HG02571 (cell line): ENCODE results near the gene MAGEL2.
"Not testable (repeated sequence)": the region's sequence is repeated elsewhere in the genome, so short reads cannot be mapped to it uniquely, and the experiment has no call there.

Source experiments
- ATAC-seq: cut with Tn5 transposase; IDR thresholded peaks from one replicate; pipeline ENCODE4 v1.9.1; 2021; ENCODE audit warnings: mild to moderate bottlenecking, moderate library complexity; ENCODE audit not compliant: unreplicated experiment

Gene MAGEL2

DNA sequence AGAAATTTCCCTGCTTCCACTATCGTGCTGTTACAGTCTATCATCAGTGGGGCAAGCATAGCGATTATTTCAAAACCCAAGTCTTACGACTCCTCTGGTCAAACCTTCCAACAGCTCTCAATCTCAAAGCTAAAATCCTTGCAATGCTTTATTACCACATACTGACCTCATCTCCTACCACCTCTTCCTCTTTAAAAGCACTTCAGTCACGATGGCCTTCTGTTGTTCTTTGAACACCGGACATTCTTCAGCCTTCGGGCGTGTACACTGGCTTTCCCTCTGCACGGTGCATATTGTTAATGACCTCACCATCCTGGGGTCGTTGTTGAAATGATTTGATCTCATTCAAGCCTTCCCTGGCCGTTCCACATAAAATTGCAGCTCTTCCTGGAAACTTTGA lies 31.1 kb downstream of the MAGEL2 start:
- ATAC-seq = no peak

GRCh38 chr15:23606226-23606625 lies 41.4 kb downstream of the MAGEL2 start:
- ATAC-seq = no peak

DNA sequence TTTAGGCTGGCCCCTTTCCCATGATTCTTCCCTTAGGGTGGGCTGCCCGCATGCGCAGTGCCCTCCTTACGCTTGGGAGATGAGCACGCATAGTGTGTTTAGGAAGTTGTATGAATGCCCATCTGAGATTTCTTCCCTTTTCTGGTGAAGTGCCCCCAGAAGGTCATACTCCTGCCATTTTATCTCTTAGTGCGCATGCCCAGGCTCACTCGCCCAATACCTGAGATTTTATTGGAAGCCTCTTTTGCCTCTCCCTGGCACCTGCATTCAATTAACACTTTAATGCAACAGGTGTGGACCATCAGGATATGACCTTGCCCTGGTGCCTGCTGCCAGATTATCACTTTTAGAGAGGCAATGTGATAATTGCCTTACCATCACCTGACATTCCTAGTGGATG lies 45.5 kb downstream of the MAGEL2 start:
- ATAC-seq = no peak

- ATAC-seq = no peak
These were observed 48.6 kb downstream of the MAGEL2 start for GRCh38 chr15:23599053-23599452.

DNA sequence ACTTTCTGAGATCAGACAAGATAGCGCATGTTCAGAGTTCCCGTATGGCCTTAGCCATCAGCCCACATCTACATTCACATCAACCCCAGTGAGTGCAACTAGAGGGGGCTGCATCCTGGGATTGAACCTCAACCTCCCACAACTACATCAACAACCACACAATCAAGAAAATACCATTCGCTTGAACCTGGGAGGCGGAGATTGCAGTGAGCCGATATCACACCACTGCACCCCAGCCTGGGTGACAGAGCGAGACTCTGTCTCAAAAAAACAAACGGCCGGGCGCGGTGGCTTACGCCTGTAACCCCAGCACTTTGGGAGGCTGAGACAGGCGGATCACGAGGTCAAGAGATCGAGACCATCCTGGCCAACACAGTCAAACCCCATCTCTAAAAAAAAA lies 50.4 kb downstream of the MAGEL2 start:
- ATAC-seq = not testable (repeated sequence)

DNA sequence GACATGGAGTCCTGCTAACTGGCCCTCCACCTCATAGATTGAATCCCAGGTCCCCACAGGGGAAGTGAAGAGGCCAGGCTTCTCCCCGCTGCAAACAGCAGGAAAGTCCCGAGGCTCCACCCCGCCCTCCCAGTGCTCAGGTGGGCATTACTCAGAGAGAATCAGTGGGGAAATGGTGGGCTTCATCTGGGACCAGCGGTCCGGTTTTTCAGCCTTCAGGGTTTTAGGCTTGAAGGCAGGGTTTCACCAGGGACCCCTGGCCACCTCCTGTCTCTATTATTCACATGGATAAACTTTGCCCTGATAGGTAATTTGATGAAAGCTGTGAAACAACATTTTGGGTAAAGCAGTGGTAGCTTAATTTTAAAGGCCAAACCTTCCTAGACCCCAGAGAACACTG lies 50.9 kb downstream of the MAGEL2 start:
- ATAC-seq = no peak

DNA sequence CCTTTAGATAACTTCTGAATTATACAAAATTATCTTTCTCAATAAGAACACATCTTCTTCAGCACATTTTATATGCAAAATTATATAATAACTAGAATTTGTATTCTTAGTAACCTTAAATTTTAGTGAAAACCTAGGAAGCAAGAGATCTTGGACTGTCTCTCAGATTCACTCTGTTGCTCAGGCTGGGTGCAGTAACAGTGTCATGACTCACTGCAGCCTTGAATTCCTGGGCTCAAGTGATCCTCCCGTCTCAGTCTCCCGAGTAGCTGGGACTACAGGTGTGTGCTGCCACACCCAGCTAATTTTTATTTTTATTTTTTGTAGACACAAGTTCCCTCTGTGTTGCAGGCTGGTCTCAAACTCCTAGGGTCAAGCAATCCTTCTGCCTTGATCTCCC lies 52.3 kb downstream of the MAGEL2 start:
- ATAC-seq = no peak

GRCh38 chr15:23594252-23594770 lies 53.4 kb downstream of the MAGEL2 start:
- ATAC-seq = no peak
